ENCODE measurements around the gene DRC7.

DRC7 gene

GRCh38 chr16:57757883-57758282 is 63.3 kb downstream of the DRC7 start:
- no peak overlapping the region for H3K4me3 ChIP-seq (replicated peaks; ENCODE audit: low read depth, low read length)
- TF ChIP-seq CTCF (IDR thresholded peaks at IDR 0.05; ENCODE audit: insufficient read depth, low read length, poor library complexity, severe bottlenecking) = no peak
- no peak for DNase-seq (ENCODE audit: extremely low read depth, insufficient read length)
- H3K36me3 ChIP-seq (ENCODE audit: control insufficient read depth, insufficient read depth, low read length) = peaks cover 7% of the 10 kb centered on the region
- no peaks in the 10 kb centered on the region for H3K27me3 ChIP-seq (replicated peaks; ENCODE audit: control insufficient read depth, insufficient read depth, low read length)

- H3K4me3 ChIP-seq (replicated peaks; ENCODE audit: low read depth, low read length) = no peak overlapping the region
- no peak for TF ChIP-seq CTCF (IDR thresholded peaks at IDR 0.05; ENCODE audit: insufficient read depth, low read length, poor library complexity, severe bottlenecking)
- no peaks in the 10 kb centered on the region for H3K27me3 ChIP-seq (replicated peaks; ENCODE audit: control insufficient read depth, insufficient read depth, low read length)
- DNase-seq (ENCODE audit: extremely low read depth, insufficient read length) = no peak
- H3K36me3 ChIP-seq (ENCODE audit: control insufficient read depth, insufficient read depth, low read length) = peaks cover 5% of the 10 kb centered on the region
These were observed 63.9 kb downstream of the DRC7 start for GRCh38 chr16:57758331-57759117.

- no peak for DNase-seq (ENCODE audit: extremely low read depth, insufficient read length)
- no peak for TF ChIP-seq CTCF (IDR thresholded peaks at IDR 0.05; ENCODE audit: insufficient read depth, low read length, poor library complexity, severe bottlenecking)
- Histone ChIP-seq H3K27me3 (replicated peaks; ENCODE audit: control insufficient read depth, insufficient read depth, low read length) (no peaks in the 10 kb centered on the region), H3K4me3 (replicated peaks; ENCODE audit: low read depth, low read length) (no peak overlapping the region), H3K36me3 (ENCODE audit: control insufficient read depth, insufficient read depth, low read length) (peaks cover 4% of the 10 kb centered on the region)
These were observed 64.5 kb downstream of the DRC7 start for GRCh38 chr16:57759131-57759530.

GRCh38 chr16:57759541-57760356 is 65.1 kb downstream of the DRC7 start:
- no peak for DNase-seq (ENCODE audit: extremely low read depth, insufficient read length)
- no peak overlapping the region for H3K4me3 ChIP-seq (replicated peaks; ENCODE audit: low read depth, low read length)
- H3K27me3 ChIP-seq (replicated peaks; ENCODE audit: control insufficient read depth, insufficient read depth, low read length) = no peaks in the 10 kb centered on the region
- H3K36me3 ChIP-seq (ENCODE audit: control insufficient read depth, insufficient read depth, low read length) = peaks cover 4% of the 10 kb centered on the region
- no peak for TF ChIP-seq CTCF (IDR thresholded peaks at IDR 0.05; ENCODE audit: insufficient read depth, low read length, poor library complexity, severe bottlenecking)

GRCh38 chr16:57760357-57761160 is 66.0 kb downstream of the DRC7 start:
- no peak for TF ChIP-seq CTCF (IDR thresholded peaks at IDR 0.05; ENCODE audit: insufficient read depth, low read length, poor library complexity, severe bottlenecking)
- no peaks in the 10 kb centered on the region for H3K27me3 ChIP-seq (replicated peaks; ENCODE audit: control insufficient read depth, insufficient read depth, low read length)
- peaks cover 1% of the 10 kb centered on the region for H3K36me3 ChIP-seq (ENCODE audit: control insufficient read depth, insufficient read depth, low read length)
- H3K4me3 ChIP-seq (replicated peaks; ENCODE audit: low read depth, low read length) = no peak overlapping the region
- no peak for DNase-seq (ENCODE audit: extremely low read depth, insufficient read length)
